Measurements from ENCODE around the gene COA6.

COA6 gene

GRCh38 chr1:234408757-234409156 is 35.5 kb downstream of the COA6 start:
- DNase-seq (ENCODE audit: low read depth in 2 of 2, low spot score in 1 of 2) = no peak

- DNase-seq (ENCODE audit: low read depth in 2 of 2, low spot score in 1 of 2) = no peak
These were observed 36.1 kb downstream of the COA6 start for GRCh38 chr1:234409328-234409727.

- no peak for DNase-seq (ENCODE audit: low read depth in 2 of 2, low spot score in 1 of 2)
These were observed 39.6 kb downstream of the COA6 start for GRCh38 chr1:234412830-234413229.

GRCh38 chr1:234413485-234413884 is 40.2 kb downstream of the COA6 start:
- DNase-seq (ENCODE audit: low read depth in 2 of 2, low spot score in 1 of 2) = no peak

GRCh38 chr1:234413990-234414389 is 40.7 kb downstream of the COA6 start:
- no peak for DNase-seq (ENCODE audit: low read depth in 2 of 2, low spot score in 1 of 2)

- DNase-seq (ENCODE audit: low read depth in 2 of 2, low spot score in 1 of 2) = no peak
These were observed 54.8 kb downstream of the COA6 start for GRCh38 chr1:234427950-234428646.

DNA sequence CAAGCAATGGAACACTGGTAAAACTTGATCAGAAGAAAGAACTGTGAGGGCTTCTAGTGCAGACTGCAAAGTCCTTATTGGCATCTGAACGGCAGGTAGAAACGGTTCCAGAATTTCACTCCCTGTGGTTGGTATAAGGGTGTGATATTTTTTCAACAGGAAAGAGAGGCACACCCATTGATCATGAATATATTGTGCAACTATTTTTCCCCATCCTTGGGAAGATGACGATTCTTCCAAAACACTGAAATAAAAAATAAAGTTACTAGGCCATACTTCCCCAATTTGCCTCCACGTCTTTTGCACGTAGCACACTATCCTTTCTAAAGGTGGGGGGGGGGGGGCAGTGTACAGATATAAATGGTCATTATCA is 56.2 kb downstream of the COA6 start:
- DNase-seq (ENCODE audit: low read depth in 2 of 2, low spot score in 1 of 2) = no peak

DNA sequence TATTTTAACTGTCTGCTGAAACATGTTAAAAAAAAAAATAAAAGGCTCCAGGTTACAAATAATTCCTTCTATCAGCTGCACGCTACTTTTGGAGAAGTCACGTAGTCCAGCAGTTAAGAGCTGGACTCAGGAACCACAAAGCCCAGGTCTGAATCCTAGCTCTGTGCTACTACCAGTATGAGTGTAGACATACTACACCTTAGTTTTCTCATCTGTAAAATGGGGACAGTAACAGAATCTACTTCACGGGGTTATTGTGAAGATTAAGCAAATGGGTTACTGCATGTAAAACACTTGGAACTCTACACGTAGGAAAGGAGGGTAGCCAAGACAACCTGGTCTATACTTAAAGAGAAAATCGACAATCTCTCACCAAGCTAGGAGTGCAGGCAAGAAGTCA is 57.4 kb downstream of the COA6 start:
- DNase-seq (ENCODE audit: low read depth in 2 of 2, low spot score in 1 of 2) = no peak

GRCh38 chr1:234431255-234431654 is 58.0 kb downstream of the COA6 start:
- no peak for DNase-seq (ENCODE audit: low read depth in 2 of 2, low spot score in 1 of 2)

GRCh38 chr1:234433563-234434285 is 60.5 kb downstream of the COA6 start:
- no peak for DNase-seq (ENCODE audit: low read depth in 2 of 2, low spot score in 1 of 2)

All from stimulated activated CD8-positive, alpha-beta memory T cell treated with anti-CD3 and anti-CD28 coated beads, Interleukin-4, amount 100 ng/mL, for 1 hour (primary cell).